HG03060 (cell line): ENCODE measurements around the gene ZER1.
"Not testable (repeated sequence)": the region's sequence is repeated elsewhere in the genome, so short reads cannot be mapped to it uniquely, and the experiment has no call there.

ENCODE experiments used
- ATAC-seq: cut with Tn5 transposase; IDR thresholded peaks from one replicate; pipeline ENCODE4 v1.9.1; 2021; ENCODE audit warnings: low read depth, moderate number of reproducible peaks; ENCODE audit not compliant: unreplicated experiment

Gene ZER1

GRCh38 chr9:128696923-128697707 is 74.6 kb downstream of the ZER1 start:
- no peak for ATAC-seq

- no peak for ATAC-seq
Observed at GRCh38 chr9:128694344-128694743, 77.4 kb downstream of the ZER1 start.

GRCh38 chr9:128693738-128694137 is 78.0 kb downstream of the ZER1 start:
- not testable (repeated sequence) for ATAC-seq

- ATAC-seq = no peak
Observed at GRCh38 chr9:128690684-128691034, 81.1 kb downstream of the ZER1 start.

GRCh38 chr9:128689820-128690683 is 81.7 kb downstream of the ZER1 start:
- no peak for ATAC-seq

GRCh38 chr9:128689293-128689774 is 82.4 kb downstream of the ZER1 start:
- ATAC-seq = no peak

GRCh38 chr9:128688501-128689292 is 83.0 kb downstream of the ZER1 start, which contains the start of gene SET:
Gene SET, plus strand, starts transcription at chr9:128689222. Its CDS starts 361 bp downstream, at chr9:128689583.
- ATAC-seq = no peak

- ATAC-seq = no peak
Observed at GRCh38 chr9:128687453-128687852, 84.3 kb downstream of the ZER1 start.

- ATAC-seq = no peak
Observed at GRCh38 chr9:128685636-128686489, 85.9 kb downstream of the ZER1 start.

GRCh38 chr9:128684325-128685199 is 87.2 kb downstream of the ZER1 start:
- ATAC-seq = no peak

- no peak for ATAC-seq
Observed at GRCh38 chr9:128684065-128684324, 87.7 kb downstream of the ZER1 start.

GRCh38 chr9:128683340-128684064 is 88.2 kb downstream of the ZER1 start:
- ATAC-seq = no peak
